Measurements from ENCODE around the gene SIVA1. TPM values are rescaled to one million over a fixed set of nuclear protein-coding genes. Genes with fewer than 3 reads are reported as not detected.

SIVA1 gene
- total RNA-seq (100 to 1,000 TPM in 1 of 4 donors, 10 to 100 TPM in 3; 55.8 to 105 (median 84.5) TPM), polyA plus RNA-seq (100 to 1,000 TPM; 147 to 233 (median 233) TPM)
- long read RNA-seq, donor 1, transcript SIVA1-201 (4 exons, 802 nt): major isoform, 57 of 67 reads
- long read RNA-seq, donor 1, partial matches to known transcripts: 8 of 67 reads
- long read RNA-seq, donor 1, other reads (novel, unspliced or antisense): 1 of 67 reads
- long read RNA-seq, donor 2, transcript SIVA1-201 (4 exons, 802 nt): major isoform, 68 of 79 reads
- long read RNA-seq, donor 2, partial matches to known transcripts: 0 of 79 reads
- long read RNA-seq, donor 2, other reads (novel, unspliced or antisense): 11 of 79 reads

GRCh38 chr14:104752735-104753527 is at the start of gene SIVA1:
TSS of gene SIVA1 (plus strand) at chr14:104753147. CDS start at chr14:104753202, 55 bp downstream.
- H3K4me3 ChIP-seq: peak within 1 kb of the TSS; percentile 96
- TF ChIP-seq CTCF (IDR thresholded peaks at IDR 0.05): no peak
- H3K27me3 ChIP-seq (ENCODE audit: insufficient read depth in 3 of 3, low read length in 2 of 3): no peaks in the 10 kb centered on the region
- 0 to 1% (median 0%) methylated on average over 73 to 95 of the region's 95 CpGs for WGBS, 3 donors
- peaks cover 0 to 26% of the 10 kb centered on the region in 2 donors for H3K36me3 ChIP-seq (ENCODE audit: insufficient read depth in 1 of 2, low read depth in 1 of 2)
- H3K4me1 ChIP-seq: peaks cover 51% of the 10 kb centered on the region
- DNase-seq (peak; percentile 100), ATAC-seq (peak; percentile 84 to 93 (median 90))
- no peaks in the 10 kb centered on the region for H3K9me3 ChIP-seq
- intact Hi-C loops (cut with DNase I): no loop called here
- H3K27ac ChIP-seq: peak within 1 kb of the TSS; percentile 95

DNA sequence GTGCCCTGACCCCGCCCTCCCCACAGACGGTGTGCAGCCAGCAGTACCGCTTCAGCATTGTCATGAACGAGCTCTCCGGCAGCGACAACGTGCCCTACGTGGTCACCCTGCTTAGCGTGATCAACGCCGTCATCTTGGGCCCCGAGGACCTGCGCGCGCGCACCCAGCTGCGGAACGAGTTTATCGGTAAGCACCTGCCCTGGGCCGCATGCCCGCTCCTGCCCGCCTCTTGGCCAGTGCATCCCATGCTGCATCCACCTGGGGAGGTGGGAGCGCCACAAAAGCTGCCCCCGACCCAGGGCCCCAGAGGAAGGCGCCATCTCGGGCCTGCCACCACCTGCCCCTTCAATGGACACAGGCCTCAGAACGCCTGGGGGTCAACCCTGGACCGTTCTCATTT is 49.7 kb upstream of the SIVA1 start:
- no peak for ATAC-seq
- Histone ChIP-seq H3K27ac (no peak overlapping the region), H3K36me3 (ENCODE audit: insufficient read depth in 1 of 2, low read depth in 1 of 2) (peaks cover 0 to 35% of the 10 kb centered on the region in 2 donors), H3K4me1 (no peaks in the 10 kb centered on the region), H3K4me3 (no peak overlapping the region), H3K9me3 (no peaks in the 10 kb centered on the region), H3K27me3 (ENCODE audit: insufficient read depth in 3 of 3, low read length in 2 of 3) (no peaks in the 10 kb centered on the region)
- 91 to 96% (median 92%) methylated on average over 28 of the region's 28 CpGs for WGBS, 3 donors
- intact Hi-C loops (cut with DNase I): no loop called here
- DNase-seq: no peak
- no peak for TF ChIP-seq CTCF (IDR thresholded peaks at IDR 0.05)

DNA sequence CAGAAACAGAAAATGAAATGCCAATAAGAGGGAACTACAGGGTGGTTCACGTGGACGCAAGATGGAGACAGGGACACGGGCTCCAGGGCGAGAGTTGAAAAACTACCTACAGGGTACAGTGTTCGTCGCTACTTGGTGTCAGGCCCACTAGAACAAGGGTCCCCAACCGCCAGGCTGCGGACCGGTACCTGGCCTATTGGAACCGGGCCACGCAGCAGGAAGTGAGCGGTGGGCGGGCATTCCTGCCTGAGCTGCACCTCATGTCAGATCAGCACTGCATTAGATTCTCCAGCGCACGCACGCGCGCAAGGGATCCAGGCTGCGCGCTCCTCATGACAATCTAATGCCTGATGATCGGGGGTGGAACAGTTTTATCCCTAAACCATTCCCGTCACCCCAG is 48.7 kb upstream of the SIVA1 start:
- Histone ChIP-seq H3K4me1 (no peaks in the 10 kb centered on the region), H3K27me3 (ENCODE audit: insufficient read depth in 3 of 3, low read length in 2 of 3) (no peaks in the 10 kb centered on the region)

DNA sequence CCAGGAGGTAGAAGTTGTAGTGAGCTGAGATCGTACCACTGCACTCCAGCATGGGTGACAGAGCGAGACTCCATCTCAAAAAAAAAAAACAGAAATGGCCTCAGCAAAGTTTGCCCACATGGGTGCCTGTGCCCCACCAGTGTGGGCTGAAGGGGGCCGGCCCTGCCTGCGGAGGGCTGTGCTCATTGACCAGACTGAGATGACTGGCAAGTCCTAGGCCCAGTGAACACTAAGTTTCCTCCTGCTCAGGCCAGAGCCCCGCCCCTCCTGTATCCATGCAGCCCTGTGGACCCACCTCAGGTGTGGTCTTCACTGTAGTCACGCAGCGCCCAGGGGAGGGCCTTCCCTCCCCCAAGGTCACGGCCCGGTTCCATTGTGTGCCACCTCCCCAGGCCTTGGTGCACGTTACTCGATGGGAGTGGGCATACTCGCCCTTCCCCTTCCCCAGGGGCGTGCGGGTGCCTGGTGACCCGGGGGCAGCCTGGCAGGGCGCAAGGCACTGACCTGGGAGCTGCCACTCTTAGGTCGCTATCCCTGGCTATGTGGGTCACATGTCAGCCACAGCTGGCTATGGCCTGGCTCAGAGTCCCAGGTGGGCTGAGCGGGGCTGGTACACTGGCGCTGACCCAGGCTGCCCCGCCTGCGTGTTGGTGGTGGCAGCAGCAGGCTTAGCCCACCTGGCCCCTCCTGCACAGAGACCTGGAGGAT is 47.5 kb upstream of the SIVA1 start:
- DNase-seq: no peak
- Histone ChIP-seq H3K9me3 (no peaks in the 10 kb centered on the region), H3K27me3 (ENCODE audit: insufficient read depth in 3 of 3, low read length in 2 of 3) (no peaks in the 10 kb centered on the region), H3K4me3 (no peak overlapping the region), H3K27ac (no peak overlapping the region), H3K4me1 (no peaks in the 10 kb centered on the region), H3K36me3 (ENCODE audit: insufficient read depth in 1 of 2, low read depth in 1 of 2) (peaks cover 0 to 42% of the 10 kb centered on the region in 2 donors)
- intact Hi-C loops (cut with DNase I): loop anchor here in 1 of 2 donors (5.0 kb wide), 1 partner anchor 568 kb away; the partner anchor contains the start of gene KIF26A
- WGBS, 3 donors: 93 to 94% (median 93%) methylated on average over 21 of the region's 21 CpGs
- TF ChIP-seq CTCF (IDR thresholded peaks at IDR 0.05): no peak
- ATAC-seq: no peak

More for the DNA sequence above, 48.7 kb upstream of the SIVA1 start:
- ATAC-seq: no peak
- Histone ChIP-seq H3K4me3 (no peak overlapping the region), H3K36me3 (ENCODE audit: insufficient read depth in 1 of 2, low read depth in 1 of 2) (peaks cover 0 to 35% of the 10 kb centered on the region in 2 donors), H3K27ac (no peak overlapping the region), H3K9me3 (no peaks in the 10 kb centered on the region)
- DNase-seq: no peak
- no peak for TF ChIP-seq CTCF (IDR thresholded peaks at IDR 0.05)
- intact Hi-C loops (cut with DNase I): no loop called here
- 98 to 99% (median 98%) methylated on average over 22 of the region's 22 CpGs for WGBS, 3 donors
